HG03159 (cell line): ENCODE results near the gene PIGV.

ENCODE experiments used
- ATAC-seq: cut with Tn5 transposase; IDR thresholded peaks from one replicate; pipeline ENCODE4 v1.9.1; 2021; ENCODE audit warnings: mild to moderate bottlenecking, moderate library complexity; ENCODE audit not compliant: unreplicated experiment

PIGV gene

GRCh38 chr1:26787706-26788514, at the start of gene PIGV:
PIGV (plus strand) TSS chr1:26787950; CDS start chr1:26790816, 2,866 bp downstream.
- ATAC-seq: peak; percentile 64

- ATAC-seq: no peak
These were observed 48.3 kb upstream of the PIGV start for GRCh38 chr1:26739329-26739914.

- no peak for ATAC-seq
These were observed 47.6 kb upstream of the PIGV start for GRCh38 chr1:26740023-26740634.

GRCh38 chr1:26740952-26741351, 46.8 kb upstream of the PIGV start:
- ATAC-seq: no peak

- ATAC-seq: peak; percentile 8
These were observed 44.2 kb upstream of the PIGV start for GRCh38 chr1:26743426-26744059.

- ATAC-seq: peak; percentile 94
These were observed 43.4 kb upstream of the PIGV start for GRCh38 chr1:26744075-26744959.

GRCh38 chr1:26745191-26745590, 42.6 kb upstream of the PIGV start:
- ATAC-seq: no peak

- ATAC-seq: no peak
These were observed 40.7 kb upstream of the PIGV start for GRCh38 chr1:26747048-26747447.

- ATAC-seq: no peak
These were observed 39.4 kb upstream of the PIGV start for GRCh38 chr1:26748351-26748750.

- ATAC-seq: no peak
These were observed 38.3 kb upstream of the PIGV start for GRCh38 chr1:26749458-26749857.

- ATAC-seq: no peak
These were observed 37.3 kb upstream of the PIGV start for GRCh38 chr1:26750428-26750827.

GRCh38 chr1:26752519-26752918, 35.2 kb upstream of the PIGV start:
- ATAC-seq: no peak

GRCh38 chr1:26754086-26754874, 33.5 kb upstream of the PIGV start:
- ATAC-seq: no peak

GRCh38 chr1:26758358-26758757, 29.4 kb upstream of the PIGV start:
- ATAC-seq: no peak

- no peak for ATAC-seq
These were observed 28.2 kb upstream of the PIGV start for GRCh38 chr1:26759531-26759930.

GRCh38 chr1:26761217-26761616, 26.5 kb upstream of the PIGV start:
- no peak for ATAC-seq

- ATAC-seq: no peak
These were observed 20.0 kb upstream of the PIGV start for GRCh38 chr1:26767714-26768113.

- no peak for ATAC-seq
These were observed 19.0 kb upstream of the PIGV start for GRCh38 chr1:26768755-26769154.

- no peak for ATAC-seq
These were observed 16.5 kb upstream of the PIGV start for GRCh38 chr1:26771285-26771642.
